HepG2 (cell line): Measurements from ENCODE around the gene GAB3. TPM values are rescaled to one million over a fixed set of nuclear protein-coding genes. Genes with fewer than 3 reads are reported as not detected.
"Not testable (repeated sequence)": the region's sequence is repeated elsewhere in the genome, so short reads cannot be mapped to it uniquely, and the experiment has no call there.

ENCODE experiments used
- ATAC-seq: fragments of 200-7000 bp; cut with Tn5 transposase; 3 replicates; pipeline ENCODE4 v1.9.1; 2020; ENCODE audit warnings: mild to moderate bottlenecking, moderate library complexity
- BruUV-seq: library from RNA; stranded (reverse); fragments of 400-500 nt; replicated peaks from 2 replicates; lab custom pipeline; 2021; lab: Mats Ljungman, UMichigan
- CTCF ChIA-PET: fragments of 300-600 bp; formaldehyde crosslinking; extraction: SDS; loops from one replicate; lab custom pipeline; 2021; ENCODE audit warnings: low total read pairs, inconsistent platforms, low intra/inter-chr PET ratio; lab: Yijun Ruan, JAX
- POLR2A ChIA-PET: fragments of 350-600 bp; sonication (Branson Sonifier 250); formaldehyde crosslinking; loops from one replicate; lab custom pipeline; 2020; ENCODE audit warnings: antibody characterized with exemption, inconsistent platforms; lab: Yijun Ruan, JAX
- DNase-seq: peaks from one replicate; pipeline ENCODE4 v3.0.0-alpha.2; 2015; ENCODE audit warnings: low spot score
- FAIRE-seq: peaks from 3 replicates; lab custom pipeline; 2011; peaks lifted over from hg19 to GRCh38; lab: Jason Lieb, UNC
- H2AFZ ChIP-seq: one replicate; pipeline ENCODE4 v1.6.1; 2011; ENCODE audit warnings: low read length, inconsistent platforms
- H3K27ac ChIP-seq: fragments of 300-600 bp; 3 replicates; pipeline ENCODE4 v1.8.0; 2011; ENCODE audit warnings: mixed run types, mild to moderate bottlenecking, mixed read lengths, low read length, inconsistent platforms; ENCODE audit not compliant: insufficient read depth; ENCODE audit errors: extremely low read length
- H3K27me3 ChIP-seq, 2 experiments: fragments of 200-600 bp in 1 of 2; 2 replicates in 1 of 2; 3 replicates in 1 of 2; pipeline versions ENCODE4 v1.6.0 to v1.8.0; 2011; ENCODE audit warnings: low read length in 2 of 2, mild to moderate bottlenecking in 2 of 2, moderate library complexity in 2 of 2, inconsistent platforms in 1 of 2; ENCODE audit not compliant: insufficient read depth in 2 of 2, control insufficient read depth in 1 of 2
- H3K36me3 ChIP-seq, 2 experiments: fragments of 200-600 bp in 1 of 2; replicated peaks in 1 of 2; 2 replicates in 1 of 2; 3 replicates in 1 of 2; pipeline versions ENCODE4 v1.5.1 to v1.8.0; 2011; ENCODE audit warnings: low read length in 2 of 2, inconsistent platforms in 1 of 2; ENCODE audit not compliant: insufficient read depth in 2 of 2, control insufficient read depth in 1 of 2
- H3K4me1 ChIP-seq: 2 replicates; pipeline ENCODE4 v1.5.1; 2012; ENCODE audit warnings: low read length, inconsistent platforms; ENCODE audit not compliant: insufficient read depth
- H3K4me2 ChIP-seq: 2 replicates; pipeline ENCODE4 v1.6.0; 2011; ENCODE audit warnings: low read depth, low read length, inconsistent platforms
- H3K4me3 ChIP-seq, 3 experiments: fragments of 200-600 bp in 1 of 3; sonication (generic), shearing (Covaris generic) in 1 of 3; replicated peaks in 1 of 3; 2 replicates each; pipeline ENCODE4 v1.5.1; 2011 to 2016; ENCODE audit warnings: low read length in 3 of 3, inconsistent platforms in 2 of 3, low read depth in 2 of 3, mild to moderate bottlenecking in 2 of 3, control low read depth in 1 of 3, mixed read lengths in 1 of 3; ENCODE audit not compliant: insufficient read depth in 1 of 3
- H3K79me2 ChIP-seq: one replicate; pipeline ENCODE4 v1.6.1; 2011; ENCODE audit warnings: low read length, inconsistent platforms; ENCODE audit not compliant: insufficient read depth
- H3K9ac ChIP-seq: 2 replicates; pipeline ENCODE4 v1.6.0; 2011; ENCODE audit warnings: mild to moderate bottlenecking, low read depth, low read length, inconsistent platforms; ENCODE audit not compliant: insufficient read depth
- H3K9me3 ChIP-seq: 2 replicates; pipeline ENCODE4 v1.5.1; 2012; ENCODE audit warnings: mild to moderate bottlenecking, low read length
- H4K20me1 ChIP-seq: 2 replicates; pipeline ENCODE4 v1.6.0; 2011; ENCODE audit warnings: inconsistent platforms, mild to moderate bottlenecking, low read length, moderate library complexity; ENCODE audit not compliant: insufficient read depth
- ATAD3A ChIP-seq: sonication (generic); formaldehyde crosslinking; IDR thresholded peaks from 2 replicates; pipeline ENCODE4 v1.4.0; 2020; ENCODE audit warnings: missing genetic modification reagents
- FLYWCH1 ChIP-seq: sonication (generic); formaldehyde crosslinking; IDR thresholded peaks from 2 replicates; pipeline ENCODE4 v1.8.1; 2023; ENCODE audit warnings: mild to moderate bottlenecking, missing genetic modification reagents
- ISL2 ChIP-seq: sonication (generic); formaldehyde crosslinking; IDR thresholded peaks from 2 replicates; pipeline ENCODE4 v1.5.0; 2020; ENCODE audit warnings: missing genetic modification reagents
- NR1H2 ChIP-seq: sonication (generic); formaldehyde crosslinking; IDR thresholded peaks from 2 replicates; pipeline ENCODE4 v1.8.1; 2022; ENCODE audit warnings: low read depth, missing genetic modification reagents, borderline replicate concordance
- PREB ChIP-seq: sonication (generic); formaldehyde crosslinking; IDR thresholded peaks from 2 replicates; pipeline ENCODE4 v1.4.0; 2020; ENCODE audit warnings: missing genetic modification reagents
- RFX3 ChIP-seq: IDR thresholded peaks from 2 replicates; pipeline ENCODE4 v1.6.1; 2016; ENCODE audit warnings: missing biosample characterization, missing genetic modification reagents
- U2AF2 ChIP-seq: fragments of 200-400 bp; formaldehyde crosslinking; IDR thresholded peaks from 2 replicates; pipeline ENCODE4 v1.6.1; 2017; ENCODE audit warnings: low read depth, mild to moderate bottlenecking, low read length
- ZNF746 ChIP-seq: sonication (generic); formaldehyde crosslinking; IDR thresholded peaks from 2 replicates; pipeline ENCODE4 v1.8.0; 2022; ENCODE audit warnings: mild to moderate bottlenecking, missing genetic modification reagents
- WGBS: methylation state at CpG from one replicate; pipeline ENCODE4 v1.1.6; 2017; ENCODE audit warnings: low lambda C conversion rate; 5-methylcytosine and 5-hydroxymethylcytosine counted together
- in situ Hi-C: cut with HindIII; loops from 2 replicates; pipeline ENCODE4 v1.10.0; 2017; ENCODE audit warnings: low pct_unique_long_range_greater_than_20kb; ENCODE audit not compliant: extremely low pct_ligation_motif_present
- intact Hi-C: fragments of 100-400 bp; cut with micrococcal nuclease; formaldehyde crosslinking; loops from one replicate; pipeline ENCODE4 v1.10.0; 2022; ENCODE audit not compliant: unreplicated experiment
- polyA plus RNA-seq, 8 experiments: library from polyadenylated mRNA; depleted of rRNA in 3 of 8; stranded (reverse) in 7 of 8; unstranded in 1 of 8; fragments of >200 nt; fragmentation: Illumina TruSeq in 4 of 8; extraction: Trizol in 4 of 8; gene quantifications; 2 replicates each; pipeline versions ENCODE4 v1.2.1 to v1.2.3, GENCODE V29; 2011 to 2016; ENCODE audit warnings: low read depth in 4 of 8, missing spikeins in 1 of 8, mixed read lengths in 1 of 8; ENCODE audit not compliant: insufficient read depth in 1 of 8
- total RNA-seq, 5 experiments: library from RNA; depleted of rRNA; stranded (reverse); fragments of >200 nt; fragmentation: Illumina TruSeq; extraction: Trizol; gene quantifications; 2 replicates each; pipeline ENCODE4 v1.2.3, GENCODE V29; 2016; ENCODE audit warnings: low read depth in 1 of 5
- TF ChIP-seq, protein P1 (sequence below): sonication (generic); formaldehyde crosslinking; IDR thresholded peaks from 2 replicates; pipeline ENCODE4 v1.4.0; 2020; ENCODE audit warnings: missing genetic modification reagents, mild to moderate bottlenecking, borderline replicate concordance

The GAB3 gene
- total and polyA plus RNA-seq, 2 of the 13 experiments (the other 11 are each of a cell fraction or from before 2014, with no cell fraction given): not detected

DNA sequence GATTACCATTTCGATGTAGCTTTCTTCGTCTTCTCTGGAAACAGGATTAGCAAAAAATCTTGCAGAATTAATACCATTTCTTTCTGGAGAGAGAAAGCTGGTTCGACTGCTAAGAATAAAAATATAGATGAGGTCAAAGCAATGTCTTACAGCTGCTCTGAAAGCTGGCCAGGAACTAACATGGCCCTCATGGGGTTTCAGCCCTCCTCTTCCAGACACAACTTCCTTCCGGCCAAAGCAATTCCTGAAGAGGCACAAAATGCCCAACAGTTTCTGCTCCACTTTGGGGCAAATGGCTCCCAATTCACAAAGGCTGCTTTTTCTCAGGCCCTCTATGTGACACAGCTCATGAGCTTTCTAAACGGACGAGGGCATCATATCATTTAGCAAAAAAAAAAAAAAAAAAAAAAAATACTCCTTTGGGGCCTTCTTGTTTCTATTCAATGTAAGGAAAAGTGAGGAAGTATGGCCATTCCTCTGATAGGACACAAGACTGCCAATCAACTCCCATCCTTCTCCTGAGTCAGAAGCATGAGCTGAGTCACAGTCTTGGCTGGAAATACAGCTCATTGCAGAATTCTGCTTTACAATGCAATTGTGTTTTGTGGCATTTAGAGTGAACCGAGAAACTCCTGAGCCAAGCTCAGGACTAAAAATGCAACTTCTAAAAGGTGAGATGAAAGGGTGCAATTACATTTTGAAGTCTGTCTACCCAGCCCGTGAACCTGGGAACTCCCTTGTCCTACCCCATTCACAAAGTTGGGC lies 54.8 kb downstream of the GAB3 start:
- intact Hi-C loops: no loop called here
- no peak overlapping the region for H3K9ac ChIP-seq
- no peak for ATAC-seq
- TF ChIP-seq, protein P1, sequence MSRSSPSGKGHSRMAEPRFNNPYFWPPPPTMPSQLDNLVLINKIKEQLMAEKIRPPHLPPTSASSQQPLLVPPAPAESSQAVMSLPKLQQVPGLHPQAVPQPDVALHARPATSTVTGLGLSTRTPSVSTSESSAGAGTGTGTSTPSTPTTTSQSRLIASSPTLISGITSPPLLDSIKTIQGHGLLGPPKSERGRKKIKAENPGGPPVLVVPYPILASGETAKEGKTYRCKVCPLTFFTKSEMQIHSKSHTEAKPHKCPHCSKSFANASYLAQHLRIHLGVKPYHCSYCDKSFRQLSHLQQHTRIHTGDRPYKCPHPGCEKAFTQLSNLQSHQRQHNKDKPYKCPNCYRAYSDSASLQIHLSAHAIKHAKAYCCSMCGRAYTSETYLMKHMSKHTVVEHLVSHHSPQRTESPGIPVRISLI (CRISPR knock-in tag): no peak
- no peak for TF ChIP-seq FLYWCH1
- no peak for TF ChIP-seq ATAD3A (CRISPR knock-in tag)
- TF ChIP-seq, all 625 proteins: peak for 0
- no peak for FAIRE-seq
- no peak overlapping the region for H3K4me3 ChIP-seq
- in situ Hi-C loops: no loop called here
- DNase-seq: no peak
- no peaks in the 10 kb centered on the region for H3K4me1 ChIP-seq
- no peak overlapping the region for H3K4me2 ChIP-seq
- H3K79me2 ChIP-seq: no peaks in the 10 kb centered on the region
- no peaks in the 10 kb centered on the region for H4K20me1 ChIP-seq
- H3K27me3 ChIP-seq: no peaks in the 10 kb centered on the region
- 14% methylated on average over 7 of the region's 8 CpGs for WGBS
- no peaks in the 10 kb centered on the region for H3K36me3 ChIP-seq
- ChIA-PET CTCF (no interaction called here), POLR2A (no interaction called here)
- H2AFZ ChIP-seq: no peak overlapping the region
- H3K9me3 ChIP-seq: no peaks in the 10 kb centered on the region
- H3K27ac ChIP-seq: no peak overlapping the region
- BruUV-seq: no TSS peak

DNA sequence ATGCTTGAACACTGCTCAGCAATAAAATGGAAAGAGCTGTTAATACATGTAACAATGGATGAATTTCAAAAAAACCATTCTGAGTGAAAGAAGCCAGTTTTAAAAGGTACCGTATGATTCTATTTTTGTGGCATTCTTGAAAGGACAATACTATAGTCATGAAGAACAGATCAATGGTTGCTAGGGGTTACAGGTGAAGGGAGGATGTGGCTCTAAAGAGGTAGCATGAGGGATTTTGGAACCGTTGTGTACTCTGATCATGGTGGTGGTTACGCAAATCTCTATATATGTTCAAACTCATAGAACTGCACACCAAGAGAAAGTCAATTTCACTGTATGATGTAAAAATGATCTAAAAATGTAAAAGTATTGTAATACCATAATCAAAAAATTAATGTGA lies 57.5 kb downstream of the GAB3 start:
- TF ChIP-seq U2AF2 (no peak), ZNF746 (CRISPR knock-in tag) (no peak), ISL2 (CRISPR knock-in tag) (no peak), NR1H2 (CRISPR knock-in tag) (no peak), RFX3 (CRISPR knock-in tag) (no peak), PREB (CRISPR knock-in tag) (no peak)
- BruUV-seq: no TSS peak
- Histone ChIP-seq H3K9ac (no peak overlapping the region), H3K79me2 (no peaks in the 10 kb centered on the region), H3K4me3 (no peak overlapping the region), H4K20me1 (no peaks in the 10 kb centered on the region), H3K36me3 (no peaks in the 10 kb centered on the region), H3K9me3 (no peaks in the 10 kb centered on the region), H3K4me2 (no peak overlapping the region), H3K27ac (no peak overlapping the region), H3K4me1 (no peaks in the 10 kb centered on the region), H2AFZ (no peak overlapping the region), H3K27me3 (no peaks in the 10 kb centered on the region)
- ChIA-PET CTCF (no interaction called here), POLR2A (no interaction called here)
- FAIRE-seq: no peak
- ATAC-seq: no peak
- WGBS: 87% methylated on average over 3 of the region's 3 CpGs
- in situ Hi-C loops: no loop called here
- intact Hi-C loops: no loop called here
- DNase-seq: no peak

DNA sequence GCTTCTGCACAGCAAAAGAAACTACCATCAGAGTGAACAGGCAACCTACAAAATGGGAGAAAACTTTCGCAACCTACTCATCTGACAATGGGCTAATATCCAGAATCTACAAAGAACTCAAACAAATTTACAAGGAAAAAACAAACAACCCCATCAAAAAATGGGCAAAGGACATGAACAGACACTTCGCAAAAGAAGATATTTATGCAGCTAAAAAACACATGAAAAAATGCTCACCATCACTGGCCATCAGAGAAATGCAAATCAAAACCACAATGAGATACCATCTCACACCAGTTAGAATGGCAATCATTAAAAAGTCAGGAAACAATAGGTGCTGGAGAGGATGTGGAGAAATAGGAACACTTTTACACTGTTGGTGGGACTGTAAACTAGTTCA lies 60.4 kb downstream of the GAB3 start:
- in situ Hi-C loops, H3K9ac ChIP-seq, H3K9me3 ChIP-seq, DNase-seq, H3K4me1 ChIP-seq, H3K4me3 ChIP-seq, H4K20me1 ChIP-seq, BruUV-seq, POLR2A ChIA-PET, H3K4me2 ChIP-seq, ATAC-seq, H2AFZ ChIP-seq, CTCF ChIA-PET, H3K27me3 ChIP-seq, H3K36me3 ChIP-seq, H3K79me2 ChIP-seq, FAIRE-seq, intact Hi-C loops, H3K27ac ChIP-seq: not testable (repeated sequence)
- WGBS: 5% methylated on average over 2 of the region's 2 CpGs
